Common myeloid progenitor, CD34-positive (primary cell): ENCODE data around the gene FOXD1.

ENCODE experiments used
- CTCF ChIA-PET: fragments of 350-600 bp; sonication (Branson Sonifier 250); formaldehyde crosslinking; loops from one replicate; lab custom pipeline; 2021; ENCODE audit warnings: antibody characterized with exemption; lab: Charles Lee
- POLR2A ChIA-PET: fragments of 350-600 bp; sonication (Branson Sonifier 250); formaldehyde crosslinking; loops from one replicate; lab custom pipeline; 2021; ENCODE audit warnings: antibody characterized with exemption; lab: Charles Lee
- DNase-seq, 3 donors: peaks; one replicate each; pipeline versions ENCODE4 v3.0.0 to v3.0.0-alpha.2; 2013
- H3K27ac ChIP-seq, 2 experiments: 1 replicate in 1 of 2; 2 replicates in 1 of 2; pipeline ENCODE4 v1.7.0; 2013; ENCODE audit warnings: inconsistent platforms in 2 of 2, low read length in 2 of 2, mild to moderate bottlenecking in 2 of 2, low read depth in 1 of 2, moderate library complexity in 1 of 2; ENCODE audit not compliant: severe bottlenecking in 2 of 2, insufficient read depth in 1 of 2, poor library complexity in 1 of 2
- H3K27me3 ChIP-seq, 5 experiments: replicated peaks in 2 of 5; 1 replicate in 3 of 5; 2 replicates in 2 of 5; pipeline versions ENCODE4 v1.6.1 to v1.7.0; 2013; ENCODE audit warnings: low read length in 4 of 5, mild to moderate bottlenecking in 2 of 5, moderate library complexity in 2 of 5, inconsistent platforms in 1 of 5; ENCODE audit not compliant: insufficient read depth in 5 of 5, control insufficient read depth in 4 of 5
- H3K36me3 ChIP-seq, 4 experiments: 1 replicate in 2 of 4; 2 replicates in 2 of 4; pipeline versions ENCODE4 v1.6.1 to v1.7.0; 2013; ENCODE audit warnings: low read length in 3 of 4, control low read depth in 1 of 4, mild to moderate bottlenecking in 1 of 4; ENCODE audit not compliant: control insufficient read depth in 4 of 4, insufficient read depth in 4 of 4
- H3K4me1 ChIP-seq, 4 experiments: 1 replicate in 3 of 4; 2 replicates in 1 of 4; pipeline versions ENCODE4 v1.6.1 to v1.7.1; 2013; ENCODE audit warnings: low read length in 3 of 4, mild to moderate bottlenecking in 3 of 4, control low read depth in 1 of 4, inconsistent platforms in 1 of 4, moderate library complexity in 1 of 4; ENCODE audit not compliant: control insufficient read depth in 4 of 4, insufficient read depth in 4 of 4; ENCODE audit errors: control extremely low read depth in 1 of 4
- H3K4me3 ChIP-seq, 7 experiments: 1 replicate in 4 of 7; 2 replicates in 3 of 7; pipeline versions ENCODE4 v1.5.1 to v1.7.0; 2013; ENCODE audit warnings: mild to moderate bottlenecking in 7 of 7, low read length in 6 of 7, moderate library complexity in 6 of 7, inconsistent platforms in 2 of 7, low read depth in 2 of 7, control low read depth in 1 of 7; ENCODE audit not compliant: insufficient read depth in 4 of 7, control insufficient read depth in 1 of 7; ENCODE audit errors: extremely low read depth in 1 of 7
- H3K9me3 ChIP-seq, 5 experiments: 1 replicate in 4 of 5; 2 replicates in 1 of 5; pipeline versions ENCODE4 v1.6.1 to v1.7.1; 2013; ENCODE audit warnings: low read length in 4 of 5, mild to moderate bottlenecking in 2 of 5, inconsistent platforms in 1 of 5, low read depth in 1 of 5, moderate library complexity in 1 of 5; ENCODE audit not compliant: control insufficient read depth in 4 of 5, insufficient read depth in 2 of 5; ENCODE audit errors: control extremely low read depth in 1 of 5
- WGBS: methylation state at CpG from one replicate; pipeline ENCODE4 v1.1.5; 2013; ENCODE audit not compliant: insufficient coverage; 5-methylcytosine and 5-hydroxymethylcytosine counted together

FOXD1 gene

DNA sequence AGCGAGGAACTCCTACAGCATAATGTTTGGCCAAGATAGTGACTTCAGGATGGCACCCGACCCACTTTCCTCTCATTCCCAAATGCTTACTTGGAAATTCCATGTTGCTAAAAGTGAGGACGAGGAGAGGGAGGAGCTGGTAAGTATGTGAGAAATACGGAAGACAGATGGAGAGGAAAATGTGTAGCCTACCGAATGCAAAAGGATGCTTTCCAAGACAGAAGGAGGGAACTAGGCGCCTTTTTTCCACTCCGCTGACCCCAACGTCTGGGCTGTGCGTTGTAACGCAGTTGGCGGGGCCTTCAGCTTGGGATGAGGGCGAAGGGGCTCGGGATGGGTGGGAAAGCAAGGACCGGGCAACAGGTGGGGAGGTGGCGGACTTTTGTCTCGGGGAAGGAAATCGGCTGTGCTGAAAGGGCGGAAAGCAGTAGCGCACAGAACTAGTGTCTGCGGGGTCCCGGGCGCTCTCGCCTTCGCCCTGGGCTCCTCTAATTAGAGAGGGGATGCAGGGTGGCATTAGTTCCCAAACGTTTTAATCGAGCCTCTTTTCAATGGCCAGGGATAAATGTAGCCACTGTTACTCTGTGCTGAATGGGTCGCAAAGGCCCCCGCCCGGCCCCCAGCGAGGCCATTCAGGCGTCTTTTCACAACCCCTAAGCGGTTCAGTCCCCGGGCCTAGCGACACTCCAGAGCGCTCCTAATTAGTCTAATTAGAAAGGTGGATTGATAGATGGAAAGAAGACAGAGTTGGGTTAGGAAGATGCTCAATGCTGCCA is 12.6 kb downstream of the FOXD1 start:
- Histone ChIP-seq H3K4me1 (peaks cover 0 to 17% (median 12%) of the 10 kb centered on the region in 4 experiments), H3K36me3 (no peaks in the 10 kb centered on the region), H3K9me3 (peaks cover 0 to 1% (median 0%) of the 10 kb centered on the region in 5 experiments), H3K4me3 (no peak overlapping the region), H3K27ac (no peak overlapping the region), H3K27me3 (peaks cover 35 to 96% (median 55%) of the 10 kb centered on the region in 5 experiments)
- POLR2A ChIA-PET = no interaction called here
- CTCF ChIA-PET = no interaction called here
- WGBS = 9% methylated on average over 30 of the region's 35 CpGs
- no peak for DNase-seq

GRCh38 chr5:73434907-73435306 is 13.7 kb downstream of the FOXD1 start:
- DNase-seq = no peak
- no CpG with 5 or more reads among the region's 1 CpG for WGBS
- peaks cover 29 to 95% (median 54%) of the 10 kb centered on the region in 5 experiments for H3K27me3 ChIP-seq
- H3K4me3 ChIP-seq = no peak overlapping the region
- ChIA-PET CTCF (no interaction called here), POLR2A (no interaction called here)
- no peaks in the 10 kb centered on the region for H3K36me3 ChIP-seq
- no peak overlapping the region for H3K27ac ChIP-seq
- peaks cover 0 to 1% (median 0%) of the 10 kb centered on the region in 5 experiments for H3K9me3 ChIP-seq
- peaks cover 0 to 17% (median 12%) of the 10 kb centered on the region in 4 experiments for H3K4me1 ChIP-seq

DNA sequence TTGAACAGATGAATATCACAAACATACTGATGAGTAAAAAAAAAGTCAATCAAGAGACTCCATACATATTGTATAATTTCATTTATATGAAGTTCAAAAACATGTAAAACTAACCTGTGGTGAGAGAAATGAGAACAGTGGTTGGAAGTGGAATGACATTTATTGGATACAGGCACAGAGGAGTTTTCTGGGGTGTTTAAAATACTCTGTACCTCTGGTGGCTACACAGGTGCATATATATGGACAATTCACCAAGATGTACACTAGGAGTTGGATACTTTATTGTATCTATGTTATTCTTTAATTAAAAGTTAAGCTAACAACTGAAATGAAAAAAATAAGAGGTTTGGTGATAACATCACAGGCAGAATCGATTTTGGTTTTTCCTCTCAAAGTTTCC is 14.1 kb downstream of the FOXD1 start:
- POLR2A ChIA-PET = no interaction called here
- H3K27me3 ChIP-seq = peaks cover 29 to 95% (median 53%) of the 10 kb centered on the region in 5 experiments
- DNase-seq = peak in 1 of 3 donors; percentile 33
- peaks cover 0 to 17% (median 12%) of the 10 kb centered on the region in 4 experiments for H3K4me1 ChIP-seq
- WGBS = 20% methylated on average over 1 of the region's 1 CpG
- H3K4me3 ChIP-seq = no peak overlapping the region
- no peaks in the 10 kb centered on the region for H3K36me3 ChIP-seq
- H3K27ac ChIP-seq = no peak overlapping the region
- CTCF ChIA-PET = no interaction called here
- H3K9me3 ChIP-seq = peaks cover 0 to 1% (median 0%) of the 10 kb centered on the region in 5 experiments

DNA sequence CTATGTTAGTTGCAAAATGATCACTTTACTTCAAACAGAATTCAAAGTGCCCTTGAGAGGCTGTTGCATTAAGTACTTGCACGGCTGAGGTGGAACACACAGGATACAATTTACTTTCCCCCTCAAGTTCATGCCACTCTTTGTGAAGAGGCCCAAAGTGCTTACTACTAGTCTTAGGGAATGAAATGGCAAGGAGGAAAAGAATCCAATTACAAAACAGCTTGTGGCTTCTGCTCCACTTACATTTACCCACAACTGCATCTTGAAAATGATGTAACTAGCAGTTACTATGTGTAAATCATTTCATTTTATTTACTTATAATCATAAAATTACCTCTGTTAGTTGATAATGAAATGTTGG is 14.6 kb downstream of the FOXD1 start:
- 14% methylated on average over 1 of the region's 1 CpG for WGBS
- no peak for DNase-seq
- peaks cover 32 to 95% (median 52%) of the 10 kb centered on the region in 5 experiments for H3K27me3 ChIP-seq
- no peaks in the 10 kb centered on the region for H3K36me3 ChIP-seq
- peaks cover 0 to 17% (median 12%) of the 10 kb centered on the region in 4 experiments for H3K4me1 ChIP-seq
- ChIA-PET CTCF (no interaction called here), POLR2A (no interaction called here)
- no peak overlapping the region for H3K27ac ChIP-seq
- no peak overlapping the region for H3K4me3 ChIP-seq
- peaks cover 0 to 1% (median 0%) of the 10 kb centered on the region in 5 experiments for H3K9me3 ChIP-seq

- no peaks in the 10 kb centered on the region for H3K36me3 ChIP-seq
- H3K9me3 ChIP-seq = peaks cover 0 to 1% (median 0%) of the 10 kb centered on the region in 5 experiments
- H3K4me3 ChIP-seq = no peak overlapping the region
- no peak overlapping the region for H3K27ac ChIP-seq
- POLR2A ChIA-PET = no interaction called here
- H3K4me1 ChIP-seq = peaks cover 0 to 17% (median 12%) of the 10 kb centered on the region in 4 experiments
- CTCF ChIA-PET = no interaction called here
- WGBS = 30% methylated on average over 3 of the region's 4 CpGs
- DNase-seq = no peak
- H3K27me3 ChIP-seq = peaks cover 30 to 95% (median 48%) of the 10 kb centered on the region in 5 experiments
Measured at GRCh38 chr5:73433272-73433981, 15.2 kb downstream of the FOXD1 start.

- CTCF ChIA-PET = interaction anchor here (1.5 kb wide), 1 partner anchor 216 kb away, joined by 3 read pairs; no protein-coding TSS in a partner anchor
- no peaks in the 10 kb centered on the region for H3K36me3 ChIP-seq
- POLR2A ChIA-PET = no interaction called here
- DNase-seq = no peak
- H3K9me3 ChIP-seq = peaks cover 0 to 1% (median 0%) of the 10 kb centered on the region in 5 experiments
- peaks cover 24 to 94% (median 47%) of the 10 kb centered on the region in 5 experiments for H3K27me3 ChIP-seq
- no peak overlapping the region for H3K27ac ChIP-seq
- H3K4me1 ChIP-seq = peaks cover 0 to 5% (median under 1%) of the 10 kb centered on the region in 4 experiments
- H3K4me3 ChIP-seq = no peak overlapping the region
Measured at GRCh38 chr5:73431204-73431851, 17.2 kb downstream of the FOXD1 start.
